Body of pancreas (tissue), 4 donors: ENCODE results near the gene H3-3A.

Experiments
- CTCF ChIP-seq, 7 experiments: fragments of 450-650 bp in 4 of 7; fragments of 200-600 bp in 3 of 7; sonication (generic) in 3 of 7; IDR thresholded peaks; one replicate each; pipeline ENCODE4 v1.5.1; 2016 to 2019; ENCODE audit warnings: antibody characterized with exemption in 7 of 7
- POLR2A ChIP-seq, 3 donors: fragments of 450-650 bp; IDR thresholded peaks; one replicate each; pipeline ENCODE4 v1.6.1; 2016; ENCODE audit warnings: antibody characterized with exemption in 3 of 3, mild to moderate bottlenecking in 2 of 3

- TF ChIP-seq CTCF (IDR thresholded peaks at IDR 0.05), result no peak
- no peak for TF ChIP-seq POLR2A (IDR thresholded peaks at IDR 0.05)
These were observed 28.5 kb upstream of the H3-3A start for GRCh38 chr1:226033991-226034390.
